ENCODE measurements around the gene FAF1.

FAF1 gene

GRCh38 chr1:50508040-50508586, 452.0 kb downstream of the FAF1 start:
- H3K4me3 ChIP-seq (ENCODE audit: low read depth, low read length) = no peak overlapping the region
- no peak for TF ChIP-seq CTCF (IDR thresholded peaks at IDR 0.05; ENCODE audit: insufficient read depth, low read length, missing control alignments)
- CTCF ChIA-PET = no interaction called here
- POLR2A ChIA-PET = no interaction called here
- DNase-seq (ENCODE audit: low read depth, low spot score) = no peak

- TF ChIP-seq CTCF (IDR thresholded peaks at IDR 0.05; ENCODE audit: insufficient read depth, low read length, missing control alignments) = no peak
- DNase-seq (ENCODE audit: low read depth, low spot score) = no peak
- no peak overlapping the region for H3K4me3 ChIP-seq (ENCODE audit: low read depth, low read length)
- POLR2A ChIA-PET = no interaction called here
- CTCF ChIA-PET = no interaction called here
Measured at GRCh38 chr1:50505427-50505826, 454.6 kb downstream of the FAF1 start.

- ChIA-PET POLR2A (no interaction called here), CTCF (no interaction called here)
- no peak overlapping the region for H3K4me3 ChIP-seq (ENCODE audit: low read depth, low read length)
- DNase-seq (ENCODE audit: low read depth, low spot score) = no peak
- TF ChIP-seq CTCF (IDR thresholded peaks at IDR 0.05; ENCODE audit: insufficient read depth, low read length, missing control alignments) = no peak
Measured at GRCh38 chr1:50503515-50503914, 456.6 kb downstream of the FAF1 start.

GRCh38 chr1:50502147-50502546, 457.9 kb downstream of the FAF1 start:
- DNase-seq (ENCODE audit: low read depth, low spot score) = no peak
- no peak overlapping the region for H3K4me3 ChIP-seq (ENCODE audit: low read depth, low read length)
- no peak for TF ChIP-seq CTCF (IDR thresholded peaks at IDR 0.05; ENCODE audit: insufficient read depth, low read length, missing control alignments)
- ChIA-PET CTCF (no interaction called here), POLR2A (no interaction called here)

GRCh38 chr1:50497007-50497406, 463.1 kb downstream of the FAF1 start:
- ChIA-PET CTCF (no interaction called here), POLR2A (no interaction called here)
- H3K4me3 ChIP-seq (ENCODE audit: low read depth, low read length) = no peak overlapping the region
- TF ChIP-seq CTCF (IDR thresholded peaks at IDR 0.05; ENCODE audit: insufficient read depth, low read length, missing control alignments) = no peak
- no peak for DNase-seq (ENCODE audit: low read depth, low spot score)

DNA sequence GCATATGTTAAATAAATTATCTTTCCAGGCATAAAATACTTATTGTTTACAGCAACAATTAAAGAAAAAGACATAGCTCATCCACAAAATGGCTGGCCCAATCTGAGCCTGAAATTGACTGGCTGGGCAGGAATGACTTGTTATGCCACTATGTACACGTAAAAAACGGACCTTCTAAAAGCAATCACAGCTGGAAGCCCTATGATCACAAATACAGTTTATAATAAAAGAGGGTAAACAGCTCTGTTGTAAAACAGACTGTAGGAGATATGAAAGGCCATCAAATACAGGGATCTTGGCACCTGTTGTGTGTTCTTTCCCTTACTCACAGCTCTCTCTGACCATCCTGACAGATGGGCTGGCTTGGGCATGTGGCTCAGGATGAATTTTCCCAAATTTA, 466.4 kb downstream of the FAF1 start:
- CTCF ChIA-PET = no interaction called here
- no peak overlapping the region for H3K4me3 ChIP-seq (ENCODE audit: low read depth, low read length)
- no peak for TF ChIP-seq CTCF (IDR thresholded peaks at IDR 0.05; ENCODE audit: insufficient read depth, low read length, missing control alignments)
- POLR2A ChIA-PET = no interaction called here
- DNase-seq (ENCODE audit: low read depth, low spot score) = no peak
